ENCODE data around the gene TRIM38.
A peak's percentile ranks its signal among the peaks of the same experiment; 100 is the strongest.
"Not testable (repeated sequence)": the region's sequence is repeated elsewhere in the genome, so short reads cannot be mapped to it uniquely, and the experiment has no call there.

The TRIM38 gene

DNA sequence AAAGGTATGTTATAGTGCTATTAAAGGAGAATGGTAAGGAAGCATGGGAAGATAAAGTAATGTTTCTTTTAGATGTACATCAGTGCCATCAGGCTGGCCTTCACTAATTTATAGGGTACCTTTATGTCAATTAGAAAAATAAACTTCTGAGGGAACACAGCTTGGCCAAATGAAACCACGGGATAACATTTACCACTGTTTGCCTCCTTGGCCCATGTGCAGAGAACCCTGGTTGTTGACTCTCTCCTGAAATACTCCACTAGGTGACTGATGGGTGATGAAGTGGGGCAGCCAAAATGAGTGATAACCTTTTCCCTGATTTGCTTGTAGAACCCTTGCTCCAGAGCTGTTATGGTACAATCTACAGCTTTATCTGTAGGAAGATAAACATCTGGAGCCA is 9.5 kb downstream of the TRIM38 start:
- no peak for DNase-seq

DNA sequence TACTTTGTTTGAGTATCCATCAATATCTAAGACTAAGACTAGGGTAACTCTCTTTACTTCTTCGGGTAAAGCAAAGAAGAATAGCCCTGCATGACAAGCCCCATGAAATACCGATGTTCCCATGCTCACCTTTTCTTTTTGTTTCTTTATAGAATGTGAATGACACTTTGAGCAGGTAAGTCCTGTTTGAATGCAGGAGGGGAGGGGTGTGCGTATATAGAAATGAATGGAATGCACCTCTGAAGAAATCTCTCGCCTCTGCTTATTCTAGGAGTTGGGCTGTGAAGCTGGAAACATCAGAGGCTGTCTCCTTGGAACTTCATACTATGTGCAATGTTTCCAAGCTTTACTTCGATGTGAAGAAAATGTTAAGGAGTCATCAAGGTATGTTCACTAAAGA is 10.3 kb downstream of the TRIM38 start:
- DNase-seq = no peak

DNA sequence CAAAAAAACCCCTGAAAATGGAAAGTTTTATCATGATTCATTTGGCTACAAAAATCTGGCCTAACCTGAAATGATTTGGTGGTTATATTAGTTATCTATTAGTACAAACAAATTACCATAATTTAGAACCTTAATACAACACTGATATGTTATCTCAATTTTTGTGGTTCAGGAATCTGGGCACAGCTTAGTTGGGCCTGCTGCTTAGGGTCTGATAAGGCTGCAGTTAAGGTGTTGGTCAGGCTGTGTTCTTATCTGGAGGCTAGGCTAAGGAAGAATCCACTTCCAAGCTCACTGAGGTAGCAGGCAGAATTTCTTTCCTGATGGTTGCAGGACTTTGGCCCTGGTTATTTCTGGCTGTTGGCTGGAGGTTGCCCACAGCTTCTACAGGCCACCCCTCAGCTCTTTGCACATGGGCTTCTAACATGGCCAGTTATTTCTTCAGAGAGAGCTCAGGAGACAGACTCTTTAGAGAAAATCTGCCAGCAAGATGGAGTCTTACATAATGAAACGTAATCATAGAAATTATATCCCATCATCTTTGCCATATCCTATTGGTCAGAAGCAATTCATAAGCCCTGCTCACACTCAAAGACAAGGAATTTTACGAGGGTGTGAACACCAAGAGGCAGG is 11.4 kb downstream of the TRIM38 start:
- DNase-seq = no peak

DNA sequence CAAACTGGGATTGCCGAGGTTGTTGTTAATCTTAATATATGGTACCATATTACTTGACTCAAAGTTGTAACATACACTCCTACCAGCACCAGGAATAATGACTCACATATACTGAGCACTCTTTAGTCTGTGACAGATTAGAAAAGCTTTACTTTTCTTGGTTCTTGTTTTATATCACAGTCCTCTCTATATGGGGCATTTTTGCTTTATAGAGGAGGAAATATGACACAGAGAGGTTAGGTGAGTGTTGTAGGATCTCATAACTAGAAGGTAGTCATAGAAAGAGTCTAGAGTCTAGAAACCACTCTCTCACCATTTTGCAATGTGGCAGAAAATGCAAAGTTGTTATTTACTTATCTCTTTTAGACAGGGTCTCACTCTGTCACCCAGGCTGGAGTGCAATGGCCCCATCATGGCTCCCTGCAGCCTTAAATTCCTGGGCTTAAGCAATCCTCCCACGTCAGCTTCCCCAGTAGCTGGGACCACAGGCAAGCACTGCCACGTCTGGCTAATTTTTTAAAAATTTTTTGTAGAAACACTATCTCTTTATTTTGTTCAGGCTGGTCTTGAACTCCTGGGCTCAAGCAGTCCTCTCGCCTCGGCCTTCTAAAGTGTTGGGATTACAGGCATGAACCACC is 13.4 kb downstream of the TRIM38 start:
- no peak for DNase-seq

DNA sequence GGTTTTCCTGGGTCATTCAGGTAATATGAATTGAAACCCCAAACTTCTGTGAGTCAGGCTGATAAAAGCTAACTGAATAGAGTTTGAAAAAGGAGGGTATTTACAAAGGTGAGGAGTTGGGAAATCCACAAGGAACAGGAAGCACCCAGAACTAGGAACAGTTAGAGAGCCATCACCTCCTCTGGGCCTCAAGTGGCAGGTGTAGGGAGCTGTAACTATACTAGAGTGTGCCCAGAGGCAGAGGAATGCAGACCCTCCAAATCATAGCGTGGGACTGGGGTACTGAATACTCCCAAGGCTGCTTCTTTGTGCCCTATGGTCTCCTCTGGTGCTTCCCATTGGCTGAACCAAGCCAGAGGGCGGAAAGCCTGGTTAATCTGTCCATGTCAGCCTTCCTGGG is 18.3 kb downstream of the TRIM38 start:
- no peak for DNase-seq

DNA sequence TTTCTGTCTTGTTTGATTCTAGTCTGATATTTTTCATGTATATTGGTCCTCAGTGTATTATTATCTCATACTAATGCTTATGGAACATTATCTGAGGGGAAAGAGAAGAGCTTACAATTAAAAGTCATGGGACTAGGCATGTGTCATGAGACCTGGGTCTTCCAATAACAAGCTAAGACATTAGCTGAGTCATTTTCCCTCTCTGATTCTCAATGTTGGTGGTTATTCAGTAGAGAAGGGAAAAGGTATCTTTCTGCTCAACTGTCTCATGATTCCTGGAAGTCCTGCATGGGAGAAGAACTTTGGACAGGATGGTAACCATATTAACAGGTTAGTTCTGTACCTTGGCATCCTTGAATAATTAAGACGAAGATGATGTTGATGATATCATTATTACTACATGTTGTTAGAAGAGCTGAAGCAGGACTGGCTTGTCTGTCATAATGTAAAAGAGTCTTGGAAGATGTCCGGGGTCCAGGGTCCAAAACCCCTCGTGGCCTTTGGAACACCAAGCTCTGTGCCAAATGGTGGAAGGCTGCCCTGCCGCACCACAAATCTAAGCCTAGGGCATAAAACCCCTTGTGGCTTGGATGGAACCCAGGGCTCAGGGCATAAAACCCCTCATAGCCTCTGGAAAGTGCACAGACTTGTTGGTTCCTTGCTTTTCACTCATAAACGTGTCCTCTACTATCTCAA is 19.1 kb downstream of the TRIM38 start:
- DNase-seq = no peak

DNA sequence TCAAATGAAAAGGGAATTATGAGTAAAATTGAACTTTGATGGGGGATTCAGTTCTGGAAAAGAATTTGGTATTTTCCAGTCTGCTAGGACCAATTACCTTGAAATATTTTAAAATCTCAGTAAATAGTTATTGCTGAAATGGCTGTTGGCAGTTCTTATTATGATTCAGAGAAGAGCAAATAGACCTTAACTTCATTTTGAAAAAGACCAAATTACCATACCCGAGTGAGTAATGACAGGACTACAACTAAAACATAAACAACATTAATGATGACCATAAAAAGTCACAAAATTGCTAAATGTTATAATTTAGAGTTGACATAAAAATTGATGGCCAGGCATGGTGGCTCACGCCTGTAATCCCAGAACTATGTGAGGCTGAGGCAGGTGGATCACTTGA is 21.7 kb downstream of the TRIM38 start:
- DNase-seq = no peak

DNA sequence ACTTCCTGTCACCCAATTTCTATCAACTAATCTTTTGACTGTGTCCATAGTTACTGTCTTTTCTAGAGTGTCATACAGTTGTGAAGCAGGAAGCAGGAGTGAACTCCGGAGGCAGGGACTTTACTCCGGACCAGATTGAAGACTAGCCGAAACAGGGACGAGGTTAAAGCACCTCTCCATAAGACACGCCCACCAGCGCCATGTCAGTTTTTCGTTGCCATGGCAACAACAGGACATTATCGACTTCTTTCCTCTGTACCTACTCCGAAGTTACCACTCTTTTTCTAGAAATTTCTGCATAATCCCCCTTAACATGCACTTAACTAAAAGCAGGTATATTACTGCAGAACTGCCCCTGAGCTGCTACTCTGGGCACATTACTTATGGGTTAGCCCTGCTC is 25.2 kb downstream of the TRIM38 start:
- DNase-seq = no peak

DNA sequence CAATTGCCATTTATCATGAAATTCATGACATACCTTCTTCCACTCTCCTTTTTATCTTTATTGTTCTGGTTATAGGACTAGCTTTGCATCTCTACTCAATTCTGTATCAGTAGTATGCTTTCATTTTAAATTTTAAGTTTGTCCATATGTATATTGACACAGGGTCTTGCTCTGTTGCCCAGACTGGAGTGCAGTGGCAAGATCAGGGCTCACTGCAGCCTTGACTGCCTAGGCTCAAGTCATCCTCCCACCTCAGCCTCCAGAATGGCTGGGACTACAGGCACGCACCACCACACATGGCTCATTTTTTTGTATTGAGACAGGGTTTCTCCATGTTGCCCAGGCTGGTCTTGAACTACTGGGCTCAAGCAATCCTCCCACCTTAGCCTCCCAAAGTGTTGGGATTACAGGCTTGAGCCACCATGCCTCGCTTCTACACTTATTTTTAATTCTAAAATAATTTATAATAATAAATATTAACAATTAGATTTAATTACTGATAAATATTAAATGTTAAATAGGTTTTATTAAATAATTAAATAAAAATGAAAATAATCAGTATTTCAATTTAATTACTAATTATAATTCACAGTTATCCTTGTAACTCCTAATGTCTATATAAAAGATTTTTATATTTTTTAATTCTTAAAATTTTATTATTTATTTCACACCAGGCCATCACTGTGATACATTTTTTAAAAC is 27.7 kb downstream of the TRIM38 start:
- no peak for DNase-seq

DNA sequence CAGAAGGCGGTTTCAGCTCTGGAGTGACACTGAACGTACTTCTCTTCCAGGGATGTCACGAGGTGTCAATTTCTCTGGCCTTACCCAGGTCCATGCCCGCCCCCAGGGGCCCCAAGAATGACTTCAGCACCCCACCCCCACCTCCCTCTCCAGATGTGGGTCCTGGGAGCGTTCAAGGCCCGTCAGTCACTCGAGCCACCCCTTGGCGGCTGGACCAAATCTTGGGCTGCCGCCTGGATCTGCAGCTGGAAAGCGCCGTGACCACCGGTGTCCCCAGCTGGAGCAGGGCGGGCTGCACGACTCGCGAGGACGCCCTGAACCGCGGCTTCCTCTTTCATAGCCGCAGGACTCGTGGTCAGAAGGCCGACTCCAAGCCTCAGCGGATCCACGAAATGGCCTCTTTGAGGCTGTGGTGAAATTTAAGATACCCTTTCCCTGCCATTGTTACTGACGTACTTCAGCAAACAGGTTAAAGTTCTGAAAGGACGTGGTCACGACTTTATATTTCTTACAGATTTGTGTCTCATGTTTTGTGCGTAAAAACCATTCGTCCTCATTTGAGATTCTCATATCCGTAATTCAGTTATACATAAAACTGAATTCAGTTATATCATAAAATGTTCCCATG is 29.3 kb downstream of the TRIM38 start:
- peak; percentile 75 for DNase-seq

DNA sequence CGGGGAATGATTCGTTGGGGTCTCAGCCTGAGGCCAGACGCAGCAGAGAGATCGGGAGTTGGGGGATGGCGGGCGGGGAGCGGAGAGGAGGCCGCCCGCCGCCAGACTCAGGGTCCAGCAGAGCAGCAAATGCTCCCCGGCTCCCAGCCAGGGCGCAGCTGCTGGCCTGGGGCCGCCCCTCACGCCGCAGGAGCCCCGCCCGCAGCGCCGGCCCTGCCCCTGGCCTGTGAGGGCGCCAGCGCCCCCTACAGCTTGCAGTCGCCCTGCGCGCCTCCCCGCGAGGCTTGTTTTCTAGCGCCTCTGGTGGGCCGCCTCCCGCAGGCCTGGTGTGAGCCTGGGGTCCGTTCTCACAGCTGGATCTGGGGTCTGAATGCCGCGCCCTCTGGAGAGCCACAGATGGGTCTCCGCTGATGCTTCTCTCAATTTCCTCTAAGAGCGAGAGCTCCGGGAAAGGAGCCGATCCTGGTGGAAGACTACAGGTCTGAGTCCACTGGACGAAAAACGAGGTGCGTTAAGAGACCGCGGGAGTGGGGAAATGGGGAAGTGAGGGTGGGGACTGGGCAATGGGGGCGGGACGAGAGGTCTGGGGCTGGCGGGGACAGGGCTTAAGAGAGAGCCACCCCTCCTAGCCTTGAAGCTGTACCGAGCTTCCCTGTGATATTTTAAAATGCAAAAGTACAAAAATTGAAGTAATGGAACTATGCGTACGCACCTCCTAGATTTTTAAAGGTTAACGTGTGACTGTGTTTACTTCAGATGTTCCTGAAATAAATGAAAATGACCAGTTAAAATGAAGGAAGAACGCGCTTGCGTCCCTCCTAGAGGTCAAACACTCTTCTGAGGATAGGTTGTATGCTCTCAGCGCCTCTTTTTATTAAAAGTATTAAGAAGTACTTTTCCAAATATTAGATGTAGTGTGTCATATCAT is 30.1 kb downstream of the TRIM38 start:
- DNase-seq = peak; percentile 90

DNA sequence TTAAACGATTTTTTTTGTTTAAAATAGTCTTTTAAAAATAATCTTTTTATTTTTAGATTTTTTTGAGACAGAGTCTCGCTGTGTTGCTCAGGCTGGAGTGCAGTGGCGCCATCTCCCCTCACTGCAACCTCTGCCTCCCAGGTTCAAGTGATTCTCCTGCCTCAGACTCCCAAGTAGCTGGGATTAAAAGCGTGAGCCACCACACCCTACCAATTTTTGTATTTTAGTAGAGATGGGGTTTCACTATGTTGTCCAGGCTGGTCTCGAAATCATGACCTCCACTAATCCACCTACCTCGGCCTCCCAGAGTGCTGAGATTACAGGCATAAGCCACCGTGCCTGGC is 30.7 kb downstream of the TRIM38 start:
- not testable (repeated sequence) for DNase-seq

DNA sequence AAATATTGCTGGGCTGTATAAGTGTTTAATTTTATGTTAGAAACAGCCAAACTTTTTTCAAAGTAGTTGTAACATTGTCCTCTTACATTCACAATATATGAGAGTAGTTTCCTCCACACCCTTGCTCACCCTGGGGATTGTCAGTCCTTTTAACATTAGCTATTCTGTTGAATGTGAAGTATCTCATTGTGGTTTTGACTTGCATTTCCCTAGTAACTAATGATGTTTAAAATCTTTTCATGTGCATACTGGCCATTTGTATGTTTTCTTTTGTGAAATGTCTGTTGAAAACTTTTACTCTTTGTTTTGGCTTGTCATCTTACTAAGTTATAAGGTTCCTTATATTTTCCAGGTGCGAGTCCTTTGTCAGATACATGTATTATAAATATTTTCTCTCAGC is 32.9 kb downstream of the TRIM38 start:
- no peak for DNase-seq

DNA sequence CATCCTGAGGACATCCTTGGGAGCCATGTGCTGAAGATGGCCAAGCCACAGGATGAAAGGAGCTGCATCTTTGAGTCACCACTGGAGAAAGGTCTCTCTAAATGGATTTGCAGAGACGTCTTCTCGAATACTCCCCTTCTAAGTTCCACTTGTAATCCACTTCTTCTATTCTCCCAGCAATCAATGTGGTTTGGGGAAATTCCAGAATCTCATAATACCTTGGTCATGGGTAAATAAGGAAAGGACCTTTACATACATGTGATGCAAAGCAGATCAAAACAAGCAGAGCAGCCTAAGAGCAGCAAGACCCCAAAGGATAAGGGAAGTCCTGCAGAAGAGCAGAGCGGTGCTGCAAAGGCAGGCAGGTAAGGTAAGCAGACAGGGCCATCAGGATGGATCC is 35.3 kb downstream of the TRIM38 start:
- DNase-seq = no peak

DNA sequence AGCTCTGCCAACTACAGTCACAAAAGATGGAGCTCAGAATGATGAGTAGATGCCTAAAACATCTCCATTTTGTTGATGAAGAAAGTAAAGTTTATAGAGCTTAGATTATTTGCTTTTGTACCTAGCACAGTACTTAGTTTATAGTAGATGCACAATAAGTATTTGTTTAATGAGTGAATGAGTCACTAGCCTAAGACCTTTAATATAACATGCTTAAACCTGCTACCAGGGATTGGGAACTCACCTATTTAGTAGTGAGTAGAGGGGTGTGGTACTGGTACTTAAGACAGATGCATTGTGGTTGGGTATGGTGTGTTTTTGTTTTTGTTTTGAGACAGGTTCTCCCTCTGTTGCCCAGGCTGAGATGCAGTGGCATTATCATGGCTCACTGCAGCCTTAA is 35.8 kb downstream of the TRIM38 start:
- DNase-seq = no peak

DNA sequence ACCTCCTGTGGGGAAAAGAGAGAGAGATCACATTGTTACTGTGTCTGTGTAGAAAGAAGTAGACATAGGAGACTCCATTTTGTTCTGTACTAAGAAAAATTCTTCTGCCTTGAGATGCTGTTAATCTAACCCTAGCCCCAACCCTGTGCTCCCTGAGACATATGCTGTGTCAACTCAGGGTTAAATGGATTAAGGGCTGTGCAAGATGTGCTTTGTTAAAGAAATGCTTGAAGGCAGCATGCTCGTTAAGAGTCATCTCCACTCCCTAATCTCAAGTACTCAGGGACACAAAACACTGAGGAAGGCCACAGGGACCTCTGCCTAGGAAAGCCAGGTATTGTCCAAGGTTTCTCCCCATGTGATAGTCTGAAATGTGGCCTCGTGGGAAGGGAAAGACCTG is 36.6 kb downstream of the TRIM38 start:
- not testable (repeated sequence) for DNase-seq

DNA sequence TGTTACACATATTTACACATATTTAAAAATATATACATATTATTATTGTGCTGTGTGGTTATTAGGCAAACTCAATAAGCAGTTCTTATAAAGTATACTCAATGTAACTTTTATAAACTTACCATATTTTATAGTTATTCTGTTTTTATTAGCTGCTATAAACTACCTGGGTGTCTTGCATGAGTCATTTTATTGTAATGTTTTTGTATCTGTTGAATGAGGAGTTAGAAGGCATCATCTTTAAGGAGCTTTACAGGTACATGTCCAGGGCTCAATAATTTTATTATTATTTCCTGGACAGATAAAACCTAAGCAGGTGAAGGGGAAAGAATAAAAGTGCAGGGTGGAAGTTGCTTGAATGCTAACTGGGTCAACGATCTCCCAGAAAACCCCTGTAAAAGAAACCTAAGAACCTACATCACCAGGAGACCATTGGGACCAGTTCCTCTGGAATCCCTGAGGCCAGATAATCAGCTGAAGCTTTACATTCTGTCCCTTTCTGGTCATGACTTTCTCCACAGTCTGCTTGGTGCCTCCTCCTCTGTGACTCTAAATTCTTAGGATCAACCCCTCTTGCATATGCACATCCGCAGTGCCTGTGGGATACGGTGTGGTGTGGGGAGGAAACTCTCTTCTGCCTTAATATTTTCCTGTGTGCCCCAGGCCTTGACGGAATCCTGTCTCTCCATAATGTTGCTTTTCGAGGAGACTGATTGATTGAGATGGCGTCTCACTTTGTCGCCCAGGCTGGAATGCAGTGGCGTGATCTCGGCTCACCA is 38.0 kb downstream of the TRIM38 start:
- no peak for DNase-seq

DNA sequence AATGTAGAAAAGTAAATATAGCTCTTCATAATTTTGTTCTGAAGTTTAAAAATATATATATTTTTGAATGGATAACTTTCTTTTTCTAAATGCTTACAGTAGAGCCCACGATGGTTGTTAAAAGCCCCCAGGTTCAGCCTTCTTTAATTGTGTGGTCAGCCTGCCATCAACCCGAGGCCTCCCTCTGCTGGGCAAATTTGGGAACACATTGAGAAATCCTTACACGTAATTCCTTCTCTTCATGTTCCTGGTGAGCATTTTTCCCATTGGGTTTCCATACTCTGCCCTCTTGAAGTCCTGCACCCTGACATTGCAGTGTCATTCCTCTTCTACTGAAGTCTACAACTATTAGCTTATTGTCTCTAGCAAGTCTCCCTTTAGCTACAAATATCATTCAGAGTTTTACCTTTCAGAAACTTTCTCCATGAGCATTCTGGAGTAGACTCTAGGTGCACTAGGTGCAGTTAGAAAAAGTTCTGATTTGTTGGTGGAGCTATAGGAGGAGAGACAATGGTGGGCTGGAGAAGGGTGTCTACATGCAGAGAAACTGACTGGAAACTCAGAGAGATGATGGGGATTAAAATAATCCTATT is 40.6 kb downstream of the TRIM38 start:
- DNase-seq = peak; percentile 64

DNA sequence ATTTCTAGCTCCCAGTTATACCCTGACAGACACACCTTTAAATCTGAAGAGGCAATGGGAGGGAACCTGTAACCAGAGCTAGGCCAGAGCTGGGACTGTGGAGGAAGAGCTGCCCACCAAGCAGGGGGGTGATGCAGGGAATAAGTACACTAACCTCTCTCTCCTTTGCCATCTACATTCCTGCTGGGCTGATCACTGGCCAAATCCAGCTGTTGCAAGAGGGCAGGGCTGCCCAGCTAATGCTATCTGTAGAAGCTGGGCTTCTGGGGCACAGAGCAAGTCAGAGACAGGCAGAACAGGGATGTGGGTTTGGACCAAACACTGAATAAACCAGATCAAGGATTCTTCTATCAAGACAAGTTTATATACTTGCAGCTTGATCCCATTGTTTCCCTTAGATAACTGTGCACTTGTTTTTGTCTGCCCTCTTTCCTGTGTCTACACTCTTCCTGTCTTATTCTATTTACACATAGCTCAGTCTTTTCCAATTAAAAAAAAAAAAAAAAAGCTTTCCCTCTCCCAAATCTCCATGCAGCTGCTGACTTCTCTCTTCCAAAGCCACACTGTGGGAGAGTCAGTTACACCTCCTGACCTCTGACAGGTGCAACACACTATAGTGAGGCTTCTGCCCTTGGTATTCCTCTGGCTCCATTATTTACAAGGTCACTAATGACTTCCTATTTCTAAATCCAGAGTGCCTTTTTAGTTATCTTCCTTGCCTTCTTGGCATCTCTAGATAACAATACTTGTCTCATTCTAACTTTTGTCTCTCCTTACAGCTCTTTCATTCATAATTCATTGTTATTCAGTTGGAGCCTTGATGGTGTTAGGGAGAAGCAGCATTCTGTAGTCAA is 43.7 kb downstream of the TRIM38 start:
- no peak for DNase-seq

DNA sequence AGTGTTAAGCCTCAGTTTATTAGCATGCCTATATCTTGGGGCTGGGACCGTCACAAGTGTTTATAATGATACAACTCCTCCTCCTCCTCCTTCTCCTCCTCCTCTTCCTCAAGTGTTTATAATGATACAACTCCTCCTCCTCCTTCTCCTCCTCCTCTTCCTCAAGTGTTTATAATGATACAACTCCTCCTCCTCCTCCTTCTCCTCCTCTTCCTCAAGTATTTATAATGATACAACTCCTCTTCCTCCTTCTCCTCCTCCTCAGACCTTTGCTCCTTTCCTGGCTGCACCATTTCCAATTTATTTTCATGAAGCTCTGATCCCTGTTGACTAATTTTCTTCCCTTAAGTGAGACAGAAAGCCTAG is 44.3 kb downstream of the TRIM38 start:
- DNase-seq = not testable (repeated sequence)

All from NCI-H748 treated with DMSO at 0.1 percent for 48 hours (cell line).